ENCODE data around the gene NR4A3. TPM values are rescaled to one million over a fixed set of nuclear protein-coding genes. Genes with fewer than 3 reads are reported as not detected.

The NR4A3 gene
- total RNA-seq, 2 donors from 2014 or later, result 15.8 to 19.9 TPM

DNA sequence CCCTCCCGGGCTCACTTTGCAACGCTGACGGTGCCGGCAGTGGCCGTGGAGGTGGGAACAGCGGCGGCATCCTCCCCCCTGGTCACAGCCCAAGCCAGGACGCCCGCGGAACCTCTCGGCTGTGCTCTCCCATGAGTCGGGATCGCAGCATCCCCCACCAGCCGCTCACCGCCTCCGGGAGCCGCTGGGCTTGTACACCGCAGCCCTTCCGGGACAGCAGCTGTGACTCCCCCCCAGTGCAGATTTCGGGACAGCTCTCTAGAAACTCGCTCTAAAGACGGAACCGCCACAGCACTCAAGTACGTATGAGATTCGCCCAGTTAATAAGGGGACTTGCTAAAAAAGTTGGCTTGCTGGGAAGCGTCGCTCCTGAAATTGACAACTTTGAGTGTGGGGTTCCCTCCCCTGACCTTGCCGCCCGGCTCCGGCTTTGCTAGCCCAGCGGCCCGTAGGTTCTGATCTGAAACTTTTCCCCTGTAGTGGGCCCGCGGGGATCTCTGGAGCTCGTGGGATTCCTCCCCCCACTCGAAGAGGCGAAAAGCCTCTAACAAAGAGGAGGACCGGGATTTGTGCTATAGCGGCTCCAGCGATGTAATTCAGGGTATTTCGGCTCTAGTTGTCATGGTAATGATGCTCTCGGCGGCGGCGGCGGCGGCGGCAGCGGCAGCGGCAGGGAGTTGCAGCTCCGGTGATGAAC is 572 bp downstream of the NR4A3 start:
- DNase-seq (ENCODE audit: low spot score), result no peak
- TF ChIP-seq, protein P1, sequence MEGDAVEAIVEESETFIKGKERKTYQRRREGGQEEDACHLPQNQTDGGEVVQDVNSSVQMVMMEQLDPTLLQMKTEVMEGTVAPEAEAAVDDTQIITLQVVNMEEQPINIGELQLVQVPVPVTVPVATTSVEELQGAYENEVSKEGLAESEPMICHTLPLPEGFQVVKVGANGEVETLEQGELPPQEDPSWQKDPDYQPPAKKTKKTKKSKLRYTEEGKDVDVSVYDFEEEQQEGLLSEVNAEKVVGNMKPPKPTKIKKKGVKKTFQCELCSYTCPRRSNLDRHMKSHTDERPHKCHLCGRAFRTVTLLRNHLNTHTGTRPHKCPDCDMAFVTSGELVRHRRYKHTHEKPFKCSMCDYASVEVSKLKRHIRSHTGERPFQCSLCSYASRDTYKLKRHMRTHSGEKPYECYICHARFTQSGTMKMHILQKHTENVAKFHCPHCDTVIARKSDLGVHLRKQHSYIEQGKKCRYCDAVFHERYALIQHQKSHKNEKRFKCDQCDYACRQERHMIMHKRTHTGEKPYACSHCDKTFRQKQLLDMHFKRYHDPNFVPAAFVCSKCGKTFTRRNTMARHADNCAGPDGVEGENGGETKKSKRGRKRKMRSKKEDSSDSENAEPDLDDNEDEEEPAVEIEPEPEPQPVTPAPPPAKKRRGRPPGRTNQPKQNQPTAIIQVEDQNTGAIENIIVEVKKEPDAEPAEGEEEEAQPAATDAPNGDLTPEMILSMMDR (IDR thresholded peaks at IDR 0.05), result no peak
- peak overlapping the region; percentile 68 to 75 for H3K4me3 ChIP-seq
- H3K27me3 ChIP-seq, result no peaks in the 10 kb centered on the region
- no peaks in the 10 kb centered on the region for H3K36me3 ChIP-seq
- no peaks in the 10 kb centered on the region for H3K9me3 ChIP-seq
- peak overlapping the region; percentile 97 to 98 for H3K27ac ChIP-seq
- H3K4me1 ChIP-seq, result peaks cover 0 to 29% of the 10 kb centered on the region in 2 donors

DNA sequence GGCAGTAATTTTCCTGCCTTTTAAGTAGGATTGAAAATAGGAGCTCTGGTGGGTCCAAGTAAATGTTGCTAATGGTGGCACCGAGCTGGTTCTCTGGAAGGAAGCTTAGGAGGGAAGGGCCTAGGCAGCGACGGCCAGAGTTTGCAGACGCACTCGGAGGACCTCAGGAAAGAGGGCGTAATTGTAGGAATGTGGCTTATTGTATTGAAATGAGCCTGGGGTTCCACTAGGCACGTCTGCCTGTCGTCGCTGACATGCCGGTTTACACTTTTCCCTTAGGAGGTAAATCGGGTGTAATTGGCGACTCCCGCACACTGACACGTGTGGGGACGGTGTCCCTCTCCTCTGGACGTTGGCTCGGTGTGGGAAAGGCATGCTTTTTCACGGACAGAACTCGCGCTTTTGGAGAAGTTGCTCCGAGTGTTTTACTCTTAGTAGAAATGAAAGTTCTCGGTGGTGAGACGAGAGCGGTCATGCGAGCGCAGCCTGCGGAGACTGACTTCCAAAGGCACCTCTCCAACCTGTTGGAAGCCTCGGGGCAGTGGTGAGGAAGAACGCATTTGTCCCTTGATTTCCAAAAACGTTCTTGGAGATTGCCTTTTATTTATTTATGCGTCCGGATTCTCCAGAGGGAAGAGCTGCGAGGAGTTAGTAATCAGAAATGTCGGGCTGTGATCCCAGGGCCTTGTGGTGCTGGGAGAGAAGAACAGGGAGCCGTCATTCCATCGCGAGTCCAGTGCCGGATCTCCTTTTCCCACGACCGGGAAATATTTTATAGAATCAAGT is 1.3 kb downstream of the NR4A3 start:
- Histone ChIP-seq H3K27me3 (no peaks in the 10 kb centered on the region), H3K36me3 (peaks cover 4% of the 10 kb centered on the region)
- no peak for DNase-seq (ENCODE audit: low spot score)

DNA sequence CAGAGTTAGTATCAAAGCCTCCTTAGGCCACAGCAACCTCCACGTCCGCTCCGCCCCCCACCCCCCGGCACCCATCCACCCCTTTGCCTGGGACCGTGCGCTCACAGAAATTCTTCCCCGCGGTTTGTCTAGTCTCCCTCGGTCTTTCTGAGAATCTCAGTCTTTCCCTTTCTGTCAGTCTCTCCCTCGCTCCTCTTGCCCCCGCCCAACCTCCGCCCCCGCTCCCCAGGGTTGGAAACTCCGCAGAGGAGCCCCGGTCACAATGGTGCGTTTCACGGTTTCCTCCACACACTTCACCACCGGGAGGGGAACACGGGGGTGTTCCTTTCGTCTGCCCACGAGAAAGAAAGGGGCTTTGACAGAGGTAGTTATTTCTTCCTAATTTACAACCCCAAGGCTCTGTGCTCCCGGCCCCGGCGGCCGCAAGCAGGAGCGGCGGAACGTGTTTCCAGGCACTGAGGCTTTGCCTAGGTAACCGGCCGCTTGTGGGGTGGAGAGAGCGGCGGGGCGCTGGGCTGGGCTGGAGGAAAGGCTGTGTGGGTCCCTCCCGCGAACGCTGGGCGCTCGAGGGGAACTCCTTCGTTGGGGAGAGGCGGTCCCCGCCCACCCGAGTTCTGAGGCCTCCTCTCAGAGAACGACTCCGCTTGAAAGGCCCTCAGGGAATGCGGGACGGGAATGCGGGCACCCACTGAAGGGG is 2.1 kb downstream of the NR4A3 start:
- TF ChIP-seq, protein P1 (IDR thresholded peaks at IDR 0.05), result no peak
- Histone ChIP-seq H3K4me3 (peak overlapping the region; percentile 68 to 75), H3K27me3 (no peaks in the 10 kb centered on the region), H3K27ac (peak overlapping the region; percentile 97 to 98), H3K9me3 (no peaks in the 10 kb centered on the region), H3K36me3 (peaks cover 6% of the 10 kb centered on the region), H3K4me1 (peaks cover 0 to 24% of the 10 kb centered on the region in 2 donors)
- DNase-seq (ENCODE audit: low spot score), result no peak

More for the DNA sequence above, 1.3 kb downstream of the NR4A3 start:
- peaks cover 0 to 29% of the 10 kb centered on the region in 2 donors for H3K4me1 ChIP-seq
- peak overlapping the region; percentile 97 to 98 for H3K27ac ChIP-seq
- peak overlapping the region; percentile 68 to 75 for H3K4me3 ChIP-seq
- H3K9me3 ChIP-seq, result no peaks in the 10 kb centered on the region
- TF ChIP-seq, protein P1 (IDR thresholded peaks at IDR 0.05), result no peak

DNA sequence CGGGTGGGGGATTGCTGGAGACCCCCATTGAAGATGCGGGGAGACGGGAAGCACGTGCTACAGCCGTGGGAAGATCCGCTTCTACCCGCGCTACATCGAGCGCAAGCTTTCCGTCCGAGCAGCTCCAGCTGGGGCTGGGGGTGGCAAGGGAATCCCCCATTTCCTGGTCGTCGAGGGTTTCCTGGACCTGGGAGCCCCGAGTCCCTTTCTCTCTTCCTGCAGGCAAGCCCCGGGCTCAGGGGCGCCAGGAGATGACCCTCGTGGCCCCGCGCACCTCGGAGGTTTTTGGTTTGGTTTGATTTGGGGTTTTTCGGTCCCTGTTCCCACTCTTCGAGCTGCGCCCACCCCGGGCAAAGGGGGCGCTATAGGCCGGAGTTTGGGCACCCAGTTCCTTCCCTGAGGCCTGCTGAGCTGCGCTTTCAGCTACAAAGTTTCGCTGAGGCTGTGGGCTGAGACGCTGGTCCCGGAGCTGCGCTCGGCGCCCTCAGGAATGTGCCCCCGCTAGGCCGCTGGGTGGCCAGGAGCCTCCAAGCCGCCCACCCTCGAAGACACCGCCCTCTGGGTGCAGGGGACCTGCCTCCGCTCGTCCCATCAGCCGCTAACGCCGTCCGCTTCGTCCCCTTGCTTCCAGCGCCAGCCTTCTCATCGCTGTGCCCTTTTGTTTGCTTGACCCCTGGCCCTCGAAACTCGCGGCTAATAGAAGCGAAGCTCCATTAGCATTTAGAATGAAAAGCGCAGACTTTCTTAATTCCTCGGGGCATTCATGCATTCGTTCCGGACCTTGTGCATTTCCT is 2.9 kb downstream of the NR4A3 start:
- TF ChIP-seq, protein P1 (IDR thresholded peaks at IDR 0.05), result peak in 1 of 2 donors; percentile 65
- Histone ChIP-seq H3K27me3 (no peaks in the 10 kb centered on the region), H3K36me3 (peaks cover 14% of the 10 kb centered on the region), H3K27ac (peak overlapping the region in 1 of 2 donors; percentile 98), H3K9me3 (no peaks in the 10 kb centered on the region), H3K4me1 (peaks cover 0 to 21% of the 10 kb centered on the region in 2 donors), H3K4me3 (peak overlapping the region; percentile 68 to 75)
- no peak for DNase-seq (ENCODE audit: low spot score)
